ENCODE measurements around the gene RAD18. TPM values are rescaled to one million over a fixed set of nuclear protein-coding genes. Genes with fewer than 3 reads are reported as not detected.

RAD18 gene, protein sequence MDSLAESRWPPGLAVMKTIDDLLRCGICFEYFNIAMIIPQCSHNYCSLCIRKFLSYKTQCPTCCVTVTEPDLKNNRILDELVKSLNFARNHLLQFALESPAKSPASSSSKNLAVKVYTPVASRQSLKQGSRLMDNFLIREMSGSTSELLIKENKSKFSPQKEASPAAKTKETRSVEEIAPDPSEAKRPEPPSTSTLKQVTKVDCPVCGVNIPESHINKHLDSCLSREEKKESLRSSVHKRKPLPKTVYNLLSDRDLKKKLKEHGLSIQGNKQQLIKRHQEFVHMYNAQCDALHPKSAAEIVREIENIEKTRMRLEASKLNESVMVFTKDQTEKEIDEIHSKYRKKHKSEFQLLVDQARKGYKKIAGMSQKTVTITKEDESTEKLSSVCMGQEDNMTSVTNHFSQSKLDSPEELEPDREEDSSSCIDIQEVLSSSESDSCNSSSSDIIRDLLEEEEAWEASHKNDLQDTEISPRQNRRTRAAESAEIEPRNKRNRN
- total RNA-seq (10 to 100 TPM; 13.0 to 13.1 TPM), polyA plus RNA-seq (ENCODE audit: insufficient read length in 6 of 6) (10 to 100 TPM; 10.2 to 16.8 (median 12.9) TPM)
- long read RNA-seq, donor 1, full-length matches to known transcripts, result 2 of 2 reads
- long read RNA-seq, donor 1, partial matches to known transcripts, result 0 of 2 reads
- long read RNA-seq, donor 1, other reads (novel, unspliced or antisense), result 0 of 2 reads
- long read RNA-seq, donor 2, result 0 reads
- long read RNA-seq, donor 3, full-length matches to known transcripts, result 1 of 1 reads
- long read RNA-seq, donor 3, partial matches to known transcripts, result 0 of 1 reads
- long read RNA-seq, donor 3, other reads (novel, unspliced or antisense), result 0 of 1 reads
- long read RNA-seq, donor 4, partial matches to known transcripts, result 2 of 2 reads
- long read RNA-seq, donor 4, other reads (novel, unspliced or antisense), result 0 of 2 reads
- long read RNA-seq, donor 5, full-length matches to known transcripts, result 8 of 8 reads
- long read RNA-seq, donor 5, partial matches to known transcripts, result 0 of 8 reads
- long read RNA-seq, donor 5, other reads (novel, unspliced or antisense), result 0 of 8 reads
- long read RNA-seq, donor 6, full-length matches to known transcripts, result 3 of 3 reads
- long read RNA-seq, donor 6, partial matches to known transcripts, result 0 of 3 reads
- long read RNA-seq, donor 6, other reads (novel, unspliced or antisense), result 0 of 3 reads
- long read RNA-seq, donor 7, full-length matches to known transcripts, result 1 of 1 reads
- long read RNA-seq, donor 7, partial matches to known transcripts, result 0 of 1 reads
- long read RNA-seq, donor 7, other reads (novel, unspliced or antisense), result 0 of 1 reads
- long read RNA-seq, donor 8, full-length matches to known transcripts, result 1 of 1 reads
- long read RNA-seq, donor 8, partial matches to known transcripts, result 0 of 1 reads
- long read RNA-seq, donor 8, other reads (novel, unspliced or antisense), result 0 of 1 reads
- long read RNA-seq, donor 9, result 0 reads
- long read RNA-seq, donor 10, partial matches to known transcripts, result 0 of 1 reads
- long read RNA-seq, donor 10, other reads (novel, unspliced or antisense), result 1 of 1 reads
- long read RNA-seq, donor 11, full-length matches to known transcripts, result 1 of 1 reads
- long read RNA-seq, donor 11, partial matches to known transcripts, result 0 of 1 reads
- long read RNA-seq, donor 11, other reads (novel, unspliced or antisense), result 0 of 1 reads
- long read RNA-seq, donor 12, full-length matches to known transcripts, result 1 of 1 reads
- long read RNA-seq, donor 12, partial matches to known transcripts, result 0 of 1 reads
- long read RNA-seq, donor 12, other reads (novel, unspliced or antisense), result 0 of 1 reads

DNA sequence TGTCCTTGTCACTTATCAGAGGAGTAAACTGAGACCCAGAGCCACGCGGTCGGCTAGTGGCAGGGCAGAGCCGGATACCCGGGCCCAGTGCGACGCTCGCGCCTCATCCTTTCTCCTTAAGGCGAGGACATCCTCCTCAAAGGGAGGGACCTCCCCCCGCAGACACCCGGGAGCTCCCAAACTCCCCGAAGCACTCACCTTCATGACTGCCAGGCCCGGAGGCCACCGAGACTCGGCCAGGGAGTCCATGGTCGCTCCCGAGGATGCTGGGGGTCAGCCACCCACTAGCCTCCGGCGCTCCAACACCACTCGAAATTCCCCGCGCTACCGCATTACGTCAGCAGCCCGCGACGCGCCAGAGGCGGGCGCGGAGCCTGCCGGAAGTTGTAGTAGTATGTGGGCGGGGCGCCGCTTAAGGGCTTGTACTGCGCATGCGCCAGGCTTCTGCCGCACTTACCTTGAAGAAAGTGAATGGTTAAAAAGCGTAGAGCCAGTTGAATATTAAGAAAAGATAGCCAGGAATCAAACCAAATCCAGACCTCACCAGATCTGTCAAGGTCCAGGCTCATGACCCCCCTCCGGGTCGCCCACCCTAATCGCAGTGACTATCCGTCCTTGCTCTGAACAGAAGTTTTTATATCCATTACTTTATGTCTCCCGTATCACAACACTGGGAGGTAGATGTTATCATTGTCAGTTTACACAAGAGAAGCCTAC lies at the start of gene RAD18:
Gene RAD18 (minus strand): TSS at position 336 of the 717 bp plus-strand sequence. CDS start 87 bp downstream, at position 249.
- Histone ChIP-seq H3K36me3 (peaks cover 0 to 2% of the 10 kb centered on the region in 2 donors), H3K27ac (peak within 1 kb of the TSS; percentile 71 to 77), H3K9me3 (no peaks in the 10 kb centered on the region), H3K4me1 (peaks cover 8 to 18% of the 10 kb centered on the region in 2 donors), H3K27me3 (peaks cover 0 to 9% of the 10 kb centered on the region in 2 donors), H3K4me3 (peak within 1 kb of the TSS; percentile 79 to 82)
- ATAC-seq (peak; percentile 96), DNase-seq (peak; percentile 91 to 96 (median 94))
- intact Hi-C loops (cut with DNase I), result no loop called here
- TF ChIP-seq, protein P1, sequence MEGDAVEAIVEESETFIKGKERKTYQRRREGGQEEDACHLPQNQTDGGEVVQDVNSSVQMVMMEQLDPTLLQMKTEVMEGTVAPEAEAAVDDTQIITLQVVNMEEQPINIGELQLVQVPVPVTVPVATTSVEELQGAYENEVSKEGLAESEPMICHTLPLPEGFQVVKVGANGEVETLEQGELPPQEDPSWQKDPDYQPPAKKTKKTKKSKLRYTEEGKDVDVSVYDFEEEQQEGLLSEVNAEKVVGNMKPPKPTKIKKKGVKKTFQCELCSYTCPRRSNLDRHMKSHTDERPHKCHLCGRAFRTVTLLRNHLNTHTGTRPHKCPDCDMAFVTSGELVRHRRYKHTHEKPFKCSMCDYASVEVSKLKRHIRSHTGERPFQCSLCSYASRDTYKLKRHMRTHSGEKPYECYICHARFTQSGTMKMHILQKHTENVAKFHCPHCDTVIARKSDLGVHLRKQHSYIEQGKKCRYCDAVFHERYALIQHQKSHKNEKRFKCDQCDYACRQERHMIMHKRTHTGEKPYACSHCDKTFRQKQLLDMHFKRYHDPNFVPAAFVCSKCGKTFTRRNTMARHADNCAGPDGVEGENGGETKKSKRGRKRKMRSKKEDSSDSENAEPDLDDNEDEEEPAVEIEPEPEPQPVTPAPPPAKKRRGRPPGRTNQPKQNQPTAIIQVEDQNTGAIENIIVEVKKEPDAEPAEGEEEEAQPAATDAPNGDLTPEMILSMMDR (IDR thresholded peaks at IDR 0.05), result no peak

GRCh38 chr3:9012521-9012920 lies 49.2 kb upstream of the RAD18 start:
- peaks cover 0 to 6% of the 10 kb centered on the region in 2 donors for H3K36me3 ChIP-seq

GRCh38 chr3:9009976-9010545 lies 46.8 kb upstream of the RAD18 start:
- ATAC-seq, result no peak
- TF ChIP-seq, protein P1 (IDR thresholded peaks at IDR 0.05), result no peak
- H3K36me3 ChIP-seq, result peaks cover 0 to 6% of the 10 kb centered on the region in 2 donors

More at GRCh38 chr3:9012521-9012920, 49.2 kb upstream of the RAD18 start:
- DNase-seq (no peak), ATAC-seq (no peak)
- H3K27me3 ChIP-seq, result no peaks in the 10 kb centered on the region
- no peaks in the 10 kb centered on the region for H3K4me1 ChIP-seq
- intact Hi-C loops (cut with DNase I), result no loop called here
- TF ChIP-seq, protein P1 (IDR thresholded peaks at IDR 0.05), result no peak
- no peak overlapping the region for H3K27ac ChIP-seq
- H3K9me3 ChIP-seq, result no peaks in the 10 kb centered on the region
- H3K4me3 ChIP-seq, result no peak overlapping the region

More at GRCh38 chr3:9009976-9010545, 46.8 kb upstream of the RAD18 start:
- DNase-seq, result no peak
- Histone ChIP-seq H3K27me3 (no peaks in the 10 kb centered on the region), H3K4me3 (no peak overlapping the region), H3K9me3 (no peaks in the 10 kb centered on the region), H3K27ac (no peak overlapping the region), H3K4me1 (no peaks in the 10 kb centered on the region)
- intact Hi-C loops (cut with DNase I), result no loop called here
